ENCODE data around the gene RAB11FIP5.
A peak's percentile ranks its signal among the peaks of the same experiment; 100 is the strongest.

The RAB11FIP5 gene

DNA sequence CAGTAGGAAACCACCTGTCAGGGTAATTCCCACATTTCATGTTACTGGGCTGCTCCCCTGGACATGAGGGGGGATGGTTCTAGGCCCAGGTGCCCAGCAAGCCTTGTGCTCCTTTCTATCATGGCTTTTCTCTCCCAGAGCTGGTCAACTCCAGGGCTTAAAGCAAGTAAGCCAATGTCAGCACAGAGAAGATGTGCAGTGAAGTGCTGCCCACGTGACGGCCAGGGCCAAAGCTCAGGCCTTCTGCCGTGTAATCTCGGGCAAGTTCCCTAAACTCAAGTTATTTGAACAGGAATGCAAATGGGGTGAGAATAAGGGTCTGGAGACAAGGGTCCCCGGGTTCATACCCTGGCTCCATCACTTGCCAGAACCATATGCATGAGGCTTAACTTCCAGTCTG is 57.8 kb downstream of the RAB11FIP5 start:
- Histone ChIP-seq H3K9ac (ENCODE audit: low read depth, low read length) (no peak overlapping the region), H3K4me1 (ENCODE audit: insufficient read depth, low read length) (peaks cover 7% of the 10 kb centered on the region; the same call in 1 of the 2 replicates), H3K27ac (ENCODE audit: low read length) (no peak overlapping the region), H3K9me3 (ENCODE audit: insufficient read depth, low read depth, low read length) (peaks cover 12% of the 10 kb centered on the region; the same call in 1 of the 2 replicates), H3K4me3 (ENCODE audit: low read length) (no peak overlapping the region), H3K36me3 (ENCODE audit: insufficient read depth, low read depth, low read length) (peaks cover 25% of the 10 kb centered on the region), H3K27me3 (ENCODE audit: insufficient read depth, low read length) (no peaks in the 10 kb centered on the region)

DNA sequence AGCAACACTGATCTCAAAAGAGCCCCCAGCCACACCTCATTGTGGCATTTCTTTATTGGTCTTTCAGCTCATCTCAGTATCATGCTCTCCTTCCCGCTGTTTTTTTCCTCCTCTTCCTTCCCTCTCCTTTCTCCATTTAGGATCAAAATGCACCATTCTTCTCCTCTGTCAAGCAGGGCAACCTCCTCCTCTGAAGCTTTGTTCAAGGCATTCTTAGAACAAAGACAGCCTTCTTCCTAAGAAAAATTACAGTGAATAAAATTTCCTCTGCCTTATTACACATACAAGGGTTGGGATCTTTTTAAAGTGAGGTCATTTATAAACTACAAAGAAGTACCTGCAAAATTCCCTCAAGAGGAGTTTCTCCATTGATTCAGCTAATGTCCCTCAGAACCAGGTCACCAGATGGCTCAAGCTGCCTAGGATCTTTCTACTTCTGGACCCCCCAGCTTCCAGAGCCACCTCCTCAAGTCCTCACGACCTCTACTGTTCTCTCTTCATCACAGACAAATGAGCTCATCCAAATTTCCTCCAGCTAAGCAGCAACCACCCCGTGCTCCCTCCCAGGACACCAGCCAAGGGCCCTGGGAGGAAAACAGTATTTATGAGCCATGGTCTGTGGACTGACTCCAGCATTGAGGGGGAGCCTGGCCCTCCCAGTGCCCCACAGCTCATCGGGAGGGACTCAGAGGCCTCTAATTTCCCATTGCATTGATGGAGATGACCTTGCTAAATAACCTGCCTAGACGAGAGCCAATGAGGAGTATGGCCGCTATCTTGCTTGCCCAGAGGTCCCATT is 59.2 kb downstream of the RAB11FIP5 start:
- H3K9ac ChIP-seq (ENCODE audit: low read depth, low read length): no peak overlapping the region
- no peak overlapping the region for H3K27ac ChIP-seq (ENCODE audit: low read length)
- peaks cover 14% of the 10 kb centered on the region; the same call in 1 of the 2 replicates for H3K4me1 ChIP-seq (ENCODE audit: insufficient read depth, low read length)
- no peak overlapping the region for H3K4me3 ChIP-seq (ENCODE audit: low read length)
- H3K36me3 ChIP-seq (ENCODE audit: insufficient read depth, low read depth, low read length): peaks cover 25% of the 10 kb centered on the region
- H3K9me3 ChIP-seq (ENCODE audit: insufficient read depth, low read depth, low read length): peaks cover 12% of the 10 kb centered on the region; the same call in 1 of the 2 replicates
- no peaks in the 10 kb centered on the region for H3K27me3 ChIP-seq (ENCODE audit: insufficient read depth, low read length)

DNA sequence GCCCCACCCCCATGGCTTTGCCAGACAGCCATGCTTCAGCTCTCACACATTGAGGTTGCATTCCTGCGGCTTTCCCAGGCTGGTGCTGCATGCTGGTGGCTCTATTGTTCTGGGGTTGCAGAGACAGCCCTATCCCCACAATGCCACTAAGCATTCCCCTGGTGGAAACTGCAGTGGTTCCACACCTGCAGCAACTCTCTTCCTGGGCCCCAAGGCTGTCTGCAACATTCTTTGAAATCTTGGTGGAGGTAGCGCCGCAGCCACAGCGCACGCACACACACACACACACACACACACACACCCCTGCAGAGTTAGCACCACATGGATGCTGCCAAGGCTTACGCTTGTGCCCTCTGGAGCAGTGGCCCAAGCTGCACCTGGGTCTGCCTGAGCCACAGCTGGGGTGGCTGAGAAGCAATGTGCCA is 62.6 kb downstream of the RAB11FIP5 start:
- Histone ChIP-seq H3K4me1 (ENCODE audit: insufficient read depth, low read length) (peaks cover 14% of the 10 kb centered on the region; the same call in 1 of the 2 replicates), H3K27ac (ENCODE audit: low read length) (no peak overlapping the region), H3K4me3 (ENCODE audit: low read length) (no peak overlapping the region), H3K27me3 (ENCODE audit: insufficient read depth, low read length) (no peaks in the 10 kb centered on the region), H3K36me3 (ENCODE audit: insufficient read depth, low read depth, low read length) (peaks cover 2% of the 10 kb centered on the region; the same call in 1 of the 2 replicates), H3K9ac (ENCODE audit: low read depth, low read length) (peak overlapping the region; percentile 24; the same call in 1 of the 2 replicates), H3K9me3 (ENCODE audit: insufficient read depth, low read depth, low read length) (no peaks in the 10 kb centered on the region)

GRCh38 chr2:73043929-73044832 is 68.6 kb downstream of the RAB11FIP5 start:
- no peaks in the 10 kb centered on the region for H3K27me3 ChIP-seq (ENCODE audit: insufficient read depth, low read length)
- H3K36me3 ChIP-seq (ENCODE audit: insufficient read depth, low read depth, low read length): peaks cover 9% of the 10 kb centered on the region; the same call in 1 of the 2 replicates
- H3K9ac ChIP-seq (ENCODE audit: low read depth, low read length): 0 out of 2 replicates have a peak overlapping the region, but pooled peaks have one; percentile 6
- H3K4me3 ChIP-seq (ENCODE audit: low read length): no peak overlapping the region
- no peak overlapping the region for H3K27ac ChIP-seq (ENCODE audit: low read length)
- H3K4me1 ChIP-seq (ENCODE audit: insufficient read depth, low read length): peaks cover 4% of the 10 kb centered on the region; the same call in 1 of the 2 replicates
- no peaks in the 10 kb centered on the region for H3K9me3 ChIP-seq (ENCODE audit: insufficient read depth, low read depth, low read length)

GRCh38 chr2:73043276-73043675 is 69.5 kb downstream of the RAB11FIP5 start:
- H3K9ac ChIP-seq (ENCODE audit: low read depth, low read length): no peak overlapping the region
- H3K27me3 ChIP-seq (ENCODE audit: insufficient read depth, low read length): no peaks in the 10 kb centered on the region
- H3K9me3 ChIP-seq (ENCODE audit: insufficient read depth, low read depth, low read length): no peaks in the 10 kb centered on the region
- H3K36me3 ChIP-seq (ENCODE audit: insufficient read depth, low read depth, low read length): peaks cover 13% of the 10 kb centered on the region; the same call in 1 of the 2 replicates
- H3K4me1 ChIP-seq (ENCODE audit: insufficient read depth, low read length): peaks cover 4% of the 10 kb centered on the region; the same call in 1 of the 2 replicates
- H3K4me3 ChIP-seq (ENCODE audit: low read length): no peak overlapping the region
- H3K27ac ChIP-seq (ENCODE audit: low read length): no peak overlapping the region

- Histone ChIP-seq H3K9me3 (ENCODE audit: insufficient read depth, low read depth, low read length) (no peaks in the 10 kb centered on the region), H3K36me3 (ENCODE audit: insufficient read depth, low read depth, low read length) (peaks cover 16% of the 10 kb centered on the region; the same call in 1 of the 2 replicates), H3K4me1 (ENCODE audit: insufficient read depth, low read length) (peaks cover 7% of the 10 kb centered on the region; the same call in 1 of the 2 replicates), H3K9ac (ENCODE audit: low read depth, low read length) (no peak overlapping the region), H3K27me3 (ENCODE audit: insufficient read depth, low read length) (no peaks in the 10 kb centered on the region), H3K27ac (ENCODE audit: low read length) (no peak overlapping the region), H3K4me3 (ENCODE audit: low read length) (no peak overlapping the region)
Measured at GRCh38 chr2:73037947-73038585, 74.7 kb downstream of the RAB11FIP5 start.

- Histone ChIP-seq H3K4me3 (ENCODE audit: low read length) (no peak overlapping the region), H3K36me3 (ENCODE audit: insufficient read depth, low read depth, low read length) (peaks cover 16% of the 10 kb centered on the region; the same call in 1 of the 2 replicates), H3K27me3 (ENCODE audit: insufficient read depth, low read length) (no peaks in the 10 kb centered on the region), H3K9ac (ENCODE audit: low read depth, low read length) (no peak overlapping the region), H3K9me3 (ENCODE audit: insufficient read depth, low read depth, low read length) (no peaks in the 10 kb centered on the region), H3K4me1 (ENCODE audit: insufficient read depth, low read length) (peaks cover 7% of the 10 kb centered on the region; the same call in 1 of the 2 replicates), H3K27ac (ENCODE audit: low read length) (no peak overlapping the region)
Measured at GRCh38 chr2:73036766-73037165, 76.0 kb downstream of the RAB11FIP5 start.

- Histone ChIP-seq H3K27me3 (ENCODE audit: insufficient read depth, low read length) (no peaks in the 10 kb centered on the region), H3K9ac (ENCODE audit: low read depth, low read length) (no peak overlapping the region), H3K27ac (ENCODE audit: low read length) (peak overlapping the region; percentile 50), H3K36me3 (ENCODE audit: insufficient read depth, low read depth, low read length) (peaks cover 16% of the 10 kb centered on the region; the same call in 1 of the 2 replicates), H3K4me3 (ENCODE audit: low read length) (no peak overlapping the region), H3K9me3 (ENCODE audit: insufficient read depth, low read depth, low read length) (no peaks in the 10 kb centered on the region), H3K4me1 (ENCODE audit: insufficient read depth, low read length) (peaks cover 7% of the 10 kb centered on the region; the same call in 1 of the 2 replicates)
Measured at GRCh38 chr2:73035899-73036711, 76.6 kb downstream of the RAB11FIP5 start.

GRCh38 chr2:73034661-73035375 is 77.9 kb downstream of the RAB11FIP5 start:
- Histone ChIP-seq H3K27ac (ENCODE audit: low read length) (no peak overlapping the region), H3K4me3 (ENCODE audit: low read length) (no peak overlapping the region), H3K27me3 (ENCODE audit: insufficient read depth, low read length) (no peaks in the 10 kb centered on the region), H3K9me3 (ENCODE audit: insufficient read depth, low read depth, low read length) (no peaks in the 10 kb centered on the region), H3K4me1 (ENCODE audit: insufficient read depth, low read length) (peaks cover 7% of the 10 kb centered on the region; the same call in 1 of the 2 replicates), H3K9ac (ENCODE audit: low read depth, low read length) (no peak overlapping the region), H3K36me3 (ENCODE audit: insufficient read depth, low read depth, low read length) (peaks cover 9% of the 10 kb centered on the region; the same call in 1 of the 2 replicates)

- peaks cover 7% of the 10 kb centered on the region; the same call in 1 of the 2 replicates for H3K4me1 ChIP-seq (ENCODE audit: insufficient read depth, low read length)
- no peak overlapping the region for H3K4me3 ChIP-seq (ENCODE audit: low read length)
- H3K9me3 ChIP-seq (ENCODE audit: insufficient read depth, low read depth, low read length): no peaks in the 10 kb centered on the region
- H3K27ac ChIP-seq (ENCODE audit: low read length): no peak overlapping the region
- H3K9ac ChIP-seq (ENCODE audit: low read depth, low read length): no peak overlapping the region
- no peaks in the 10 kb centered on the region for H3K27me3 ChIP-seq (ENCODE audit: insufficient read depth, low read length)
- H3K36me3 ChIP-seq (ENCODE audit: insufficient read depth, low read depth, low read length): peaks cover 4% of the 10 kb centered on the region; the same call in 1 of the 2 replicates
Measured at GRCh38 chr2:73033766-73034381, 78.9 kb downstream of the RAB11FIP5 start.
